Liver (tissue), 9 donors: ENCODE results near the gene ACYP1. TPM values are rescaled to one million over a fixed set of nuclear protein-coding genes. Genes with fewer than 3 reads are reported as not detected.

ENCODE experiments used
- DNase-seq: peaks from one replicate; pipeline ENCODE4 v3.0.0-alpha.2; 2017; ENCODE audit warnings: low spot score
- H3K27ac ChIP-seq, 2 donors: one replicate each; pipeline ENCODE4 v1.7.0; 2013; ENCODE audit warnings: inconsistent platforms in 2 of 2, low read length in 2 of 2, control low read depth in 1 of 2, low read depth in 1 of 2, mild to moderate bottlenecking in 1 of 2
- H3K27me3 ChIP-seq, 4 donors: one replicate each; pipeline versions ENCODE4 v1.6.1 to v1.7.0; 2013; ENCODE audit warnings: low read length in 3 of 4, inconsistent platforms in 1 of 4, mild to moderate bottlenecking in 1 of 4, moderate library complexity in 1 of 4; ENCODE audit not compliant: control insufficient read depth in 4 of 4, insufficient read depth in 4 of 4
- H3K36me3 ChIP-seq, 4 donors: one replicate each; pipeline versions ENCODE4 v1.6.1 to v1.7.0; 2013; ENCODE audit warnings: low read length in 3 of 4, mild to moderate bottlenecking in 3 of 4, low read depth in 1 of 4, moderate library complexity in 1 of 4; ENCODE audit not compliant: control insufficient read depth in 4 of 4, insufficient read depth in 3 of 4
- H3K4me1 ChIP-seq, 4 donors: one replicate each; pipeline versions ENCODE4 v1.6.1 to v1.7.0; 2013; ENCODE audit warnings: low read length in 3 of 4, mild to moderate bottlenecking in 3 of 4, moderate library complexity in 1 of 4; ENCODE audit not compliant: control insufficient read depth in 4 of 4, insufficient read depth in 4 of 4
- H3K4me3 ChIP-seq, 3 donors: one replicate each; pipeline versions ENCODE4 v1.6.1 to v1.7.0; 2013; ENCODE audit warnings: low read length in 3 of 3, control low read depth in 1 of 3, low read depth in 1 of 3, mild to moderate bottlenecking in 1 of 3
- H3K9ac ChIP-seq, 2 donors: one replicate each; pipeline ENCODE4 v1.7.0; 2013; ENCODE audit warnings: low read length in 2 of 2, mild to moderate bottlenecking in 2 of 2, moderate library complexity in 2 of 2, control low read depth in 1 of 2, low read depth in 1 of 2
- H3K9me3 ChIP-seq, 4 donors: one replicate each; pipeline versions ENCODE4 v1.6.1 to v1.7.0; 2013; ENCODE audit warnings: low read length in 3 of 4; ENCODE audit not compliant: control insufficient read depth in 4 of 4
- ATF3 ChIP-seq: IDR thresholded peaks from 2 replicates; pipeline ENCODE4 v1.6.1; 2016; ENCODE audit warnings: antibody characterized with exemption
- CTCF ChIP-seq: fragments of 150-350 bp; IDR thresholded peaks from 2 replicates; pipeline ENCODE4 v1.5.1; 2017; ENCODE audit warnings: improper control_type of control experiment, low read depth, low read length; ENCODE audit not compliant: missing input control
- EGR1 ChIP-seq, 2 donors: IDR thresholded peaks; 2 replicates each; pipeline ENCODE4 v1.6.1; 2016 to 2018; ENCODE audit warnings: antibody characterized with exemption in 2 of 2, low read depth in 2 of 2
- FOXA1 ChIP-seq: IDR thresholded peaks from 2 replicates; pipeline ENCODE4 v1.6.1; 2016; ENCODE audit warnings: antibody characterized with exemption
- FOXA2 ChIP-seq: IDR thresholded peaks from 2 replicates; pipeline ENCODE4 v1.6.1; 2016; ENCODE audit warnings: antibody characterized with exemption
- GABPA ChIP-seq, 2 donors: IDR thresholded peaks in 1 of 2; conservative IDR thresholded peaks in 1 of 2; 2 replicates each; pipeline ENCODE4 v1.6.1; 2016; ENCODE audit warnings: antibody characterized with exemption in 2 of 2, mild to moderate bottlenecking in 1 of 2, moderate library complexity in 1 of 2
- HNF4A ChIP-seq, 2 donors: conservative IDR thresholded peaks; 2 replicates each; pipeline ENCODE4 v1.6.1; 2016; ENCODE audit warnings: antibody characterized with exemption in 2 of 2, mild to moderate bottlenecking in 2 of 2
- HNF4G ChIP-seq: IDR thresholded peaks from 2 replicates; pipeline ENCODE4 v1.6.1; 2016; ENCODE audit warnings: antibody characterized with exemption
- JUND ChIP-seq, 2 donors: IDR thresholded peaks; 2 replicates each; pipeline ENCODE4 v1.6.1; 2016; ENCODE audit warnings: antibody characterized with exemption in 2 of 2
- MAX ChIP-seq: IDR thresholded peaks from 2 replicates; pipeline ENCODE4 v1.6.1; 2016; ENCODE audit warnings: antibody characterized with exemption
- NR2F2 ChIP-seq: IDR thresholded peaks from 2 replicates; pipeline ENCODE4 v1.6.1; 2016; ENCODE audit warnings: antibody characterized with exemption
- RAD21 ChIP-seq, 2 donors: IDR thresholded peaks; 2 replicates each; pipeline ENCODE4 v1.6.1; 2016; ENCODE audit warnings: antibody characterized with exemption in 2 of 2, mild to moderate bottlenecking in 2 of 2
- REST ChIP-seq: IDR thresholded peaks from 2 replicates; pipeline ENCODE4 v1.6.1; 2016; ENCODE audit warnings: antibody characterized with exemption, mild to moderate bottlenecking
- RXRA ChIP-seq, 2 donors: IDR thresholded peaks; 2 replicates each; pipeline ENCODE4 v1.6.1; 2017 to 2018; ENCODE audit warnings: antibody characterized with exemption in 2 of 2, mild to moderate bottlenecking in 1 of 2
- SP1 ChIP-seq: IDR thresholded peaks from 2 replicates; pipeline ENCODE4 v1.6.1; 2018; ENCODE audit warnings: antibody characterized with exemption, mild to moderate bottlenecking
- TAF1 ChIP-seq: conservative IDR thresholded peaks from 2 replicates; pipeline ENCODE4 v1.6.1; 2016; ENCODE audit warnings: antibody characterized with exemption, mild to moderate bottlenecking
- YY1 ChIP-seq: IDR thresholded peaks from 2 replicates; pipeline ENCODE4 v1.6.1; 2016; ENCODE audit warnings: antibody characterized with exemption, mild to moderate bottlenecking
- ZBTB33 ChIP-seq: IDR thresholded peaks from 2 replicates; pipeline ENCODE4 v1.6.1; 2016; ENCODE audit warnings: antibody characterized with exemption
- WGBS: extraction: QIAGEN DNeasy Blood & Tissue Kit; methylation state at CpG from one replicate; pipeline ENCODE4 v1.1.7; 2013; 5-methylcytosine and 5-hydroxymethylcytosine counted together
- polyA plus RNA-seq, 2 donors: library from polyadenylated mRNA; stranded (reverse) in 1 of 2; unstranded in 1 of 2; fragments of 200-250 nt in 1 of 2; fragments of >200 nt in 1 of 2; fragmentation: Nextera tagmentation in 1 of 2; extraction: Ambion mirVana in 1 of 2; gene quantifications; one replicate each; pipeline versions ENCODE4 v1.2.1 to v1.2.3, GENCODE V29; 2013 to 2015
- total RNA-seq, 2 donors: library from RNA; depleted of rRNA; stranded (reverse); fragments of >200 nt; gene quantifications; one replicate each; pipeline ENCODE4 v1.2.3, GENCODE V29; 2014
- donor health status: healthy.
- donor health status: healthy.
- donor health status: healthy.
- donor health status: healthy.
- donor health status: healthy.

Gene ACYP1
- 1 to 10 TPM; 4.9 to 7.5 TPM for total RNA-seq
- polyA plus RNA-seq, result 1 to 10 TPM; 2.1 to 3.1 TPM

GRCh38 chr14:75063491-75064204, at the start of gene ACYP1:
Gene ACYP1 (minus strand): TSS chr14:75064024. CDS start chr14:75063553, 471 bp downstream.
- H3K27me3 ChIP-seq, result no peaks in the 10 kb centered on the region
- H3K9me3 ChIP-seq, result no peaks in the 10 kb centered on the region
- H3K36me3 ChIP-seq, result peaks cover 0 to 2% (median 0%) of the 10 kb centered on the region in 4 donors
- peak; percentile 97 for DNase-seq
- peak within 1 kb of the TSS; percentile 62 to 77 for H3K9ac ChIP-seq
- no peak for TF ChIP-seq JUND (IDR thresholded peaks at IDR 0.05)
- no peak for TF ChIP-seq EGR1 (IDR thresholded peaks at IDR 0.05; ENCODE audit: low read depth in 2 of 2)
- TF ChIP-seq GABPA (IDR thresholded peaks at IDR 0.05 in 1 of 2, conservative IDR thresholded peaks at IDR 0.05 in 1 of 2), result peak in 1 of 2 donors; percentile 60
- no peak for TF ChIP-seq TAF1
- TF ChIP-seq FOXA1, result no peak
- TF ChIP-seq FOXA2, result no peak
- TF ChIP-seq SP1, result peak; percentile 84
- TF ChIP-seq HNF4A (conservative IDR thresholded peaks at IDR 0.05), result no peak
- no peak for TF ChIP-seq RAD21 (IDR thresholded peaks at IDR 0.05)
- peak; percentile 15 for TF ChIP-seq YY1
- no peak for TF ChIP-seq CTCF
- TF ChIP-seq MAX, result no peak
- peak; percentile 88 to 90 for TF ChIP-seq RXRA (IDR thresholded peaks at IDR 0.05)
- no peak for TF ChIP-seq REST
- TF ChIP-seq HNF4G, result no peak
- no peak for TF ChIP-seq NR2F2
- no peak for TF ChIP-seq ZBTB33
- TF ChIP-seq ATF3, result no peak
- H3K4me1 ChIP-seq, result peaks cover 3 to 15% (median 8%) of the 10 kb centered on the region in 4 donors
- H3K27ac ChIP-seq, result peak within 1 kb of the TSS; percentile 57 to 72
- WGBS, result under 1% methylated on average over 34 of the region's 34 CpGs
- H3K4me3 ChIP-seq, result peak within 1 kb of the TSS; percentile 69 to 85 (median 82)
